AG10803 (cell line): ENCODE measurements around the gene PSME3IP1.
"Not testable (repeated sequence)": the region's sequence is repeated elsewhere in the genome, so short reads cannot be mapped to it uniquely, and the experiment has no call there.

ENCODE experiments used
- DNase-seq: peaks from one replicate; pipeline ENCODE4 v3.0.0; 2010; ENCODE audit warnings: low read depth
- H3K4me3 ChIP-seq: 2 replicates; pipeline ENCODE4 v1.5.1; 2011; ENCODE audit warnings: mild to moderate bottlenecking, low read length, control low read depth
- CTCF ChIP-seq: conservative IDR thresholded peaks from 2 replicates; pipeline ENCODE4 v1.5.1; 2011; ENCODE audit warnings: mild to moderate bottlenecking, low read length, control low read depth, inconsistent platforms

Gene PSME3IP1

GRCh38 chr16:57209780-57210179 lies 23.9 kb upstream of the PSME3IP1 start:
- no peak for TF ChIP-seq CTCF

GRCh38 chr16:57208926-57209325 lies 23.1 kb upstream of the PSME3IP1 start:
- no peak for DNase-seq
- TF ChIP-seq CTCF: no peak
- H3K4me3 ChIP-seq: no peak overlapping the region

More at GRCh38 chr16:57209780-57210179, 23.9 kb upstream of the PSME3IP1 start:
- no peak for DNase-seq
- no peak overlapping the region for H3K4me3 ChIP-seq

GRCh38 chr16:57204675-57205074 lies 18.8 kb upstream of the PSME3IP1 start:
- no peak overlapping the region for H3K4me3 ChIP-seq
- TF ChIP-seq CTCF: no peak
- DNase-seq: no peak

GRCh38 chr16:57203451-57203850 lies 17.6 kb upstream of the PSME3IP1 start:
- TF ChIP-seq CTCF: no peak
- H3K4me3 ChIP-seq: no peak overlapping the region
- peak; percentile 62 for DNase-seq

GRCh38 chr16:57202095-57202886 lies 16.5 kb upstream of the PSME3IP1 start:
- no peak overlapping the region for H3K4me3 ChIP-seq
- DNase-seq: no peak
- no peak for TF ChIP-seq CTCF

GRCh38 chr16:57200926-57201325 lies 15.1 kb upstream of the PSME3IP1 start:
- not testable (repeated sequence) for DNase-seq, H3K4me3 ChIP-seq

- H3K4me3 ChIP-seq, DNase-seq: not testable (repeated sequence)
These were observed 14.5 kb upstream of the PSME3IP1 start for GRCh38 chr16:57200321-57200720.

GRCh38 chr16:57196753-57197152 lies 10.9 kb upstream of the PSME3IP1 start:
- no peak for DNase-seq
- no peak overlapping the region for H3K4me3 ChIP-seq
- TF ChIP-seq CTCF: no peak
